ENCODE results near the gene SPOPL.

The SPOPL gene

DNA sequence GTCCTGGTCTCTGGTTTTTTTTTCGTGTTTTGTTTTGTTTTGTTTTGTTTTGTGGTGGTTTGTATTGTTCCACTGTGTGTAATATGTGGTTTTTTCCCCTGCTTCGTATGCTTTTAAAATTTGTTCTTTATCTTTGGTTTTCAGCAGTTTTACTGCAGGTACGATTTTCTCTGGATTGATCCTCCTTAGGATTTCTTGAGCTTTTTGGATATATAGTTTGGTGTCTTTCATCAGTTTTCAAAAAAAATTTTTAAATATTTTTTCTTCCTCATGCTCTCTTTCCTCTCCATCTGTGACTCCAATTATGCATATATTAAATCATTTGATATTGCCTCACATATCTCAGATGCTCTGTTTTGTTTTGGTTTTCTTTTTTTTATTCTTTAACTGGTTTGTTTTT, 78.0 kb downstream of the SPOPL start:
- H3K36me3 ChIP-seq (ENCODE audit: control insufficient read depth in 1 of 2, insufficient read depth in 2 of 2, low read length in 2 of 2), result no peaks in the 10 kb centered on the region
- no peaks in the 10 kb centered on the region for H3K27me3 ChIP-seq (ENCODE audit: control insufficient read depth in 1 of 2, insufficient read depth in 2 of 2, low read length in 2 of 2)
- H3K4me3 ChIP-seq (ENCODE audit: low read depth in 1 of 2, low read length in 2 of 2), result no peak overlapping the region
- H3K27ac ChIP-seq (ENCODE audit: low read depth, low read length), result no peak overlapping the region
- H3K4me1 ChIP-seq (ENCODE audit: control insufficient read depth in 1 of 2, insufficient read depth in 2 of 2, low read length in 2 of 2), result no peaks in the 10 kb centered on the region
- H3K9ac ChIP-seq (ENCODE audit: low read depth in 1 of 2, low read length in 2 of 2), result no peak overlapping the region
- H3K9me3 ChIP-seq (ENCODE audit: control insufficient read depth in 1 of 2, low read length in 2 of 2), result no peaks in the 10 kb centered on the region

DNA sequence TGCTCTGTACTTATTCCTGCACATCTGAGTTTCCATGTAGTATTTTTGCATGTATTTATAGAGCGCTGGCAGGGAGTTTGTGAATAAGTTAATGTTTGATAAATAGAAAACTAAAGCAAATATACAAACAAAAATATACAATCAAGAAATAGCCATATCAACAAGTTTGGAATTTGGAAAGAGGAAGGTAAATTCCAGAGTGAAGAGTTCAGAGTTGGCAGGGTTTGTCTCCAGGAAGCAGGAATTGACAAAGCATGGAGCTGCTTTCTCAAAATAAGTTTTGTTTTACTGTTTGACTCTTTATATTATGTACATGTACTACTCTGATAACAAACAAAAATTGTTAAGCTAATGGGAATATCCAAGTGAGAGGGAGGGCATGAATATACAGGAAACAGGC, 80.3 kb downstream of the SPOPL start:
- Histone ChIP-seq H3K36me3 (ENCODE audit: control insufficient read depth in 1 of 2, insufficient read depth in 2 of 2, low read length in 2 of 2) (no peaks in the 10 kb centered on the region), H3K9me3 (ENCODE audit: control insufficient read depth in 1 of 2, low read length in 2 of 2) (no peaks in the 10 kb centered on the region), H3K4me1 (ENCODE audit: control insufficient read depth in 1 of 2, insufficient read depth in 2 of 2, low read length in 2 of 2) (no peaks in the 10 kb centered on the region), H3K4me3 (ENCODE audit: low read depth in 1 of 2, low read length in 2 of 2) (no peak overlapping the region), H3K9ac (ENCODE audit: low read depth in 1 of 2, low read length in 2 of 2) (no peak overlapping the region), H3K27ac (ENCODE audit: low read depth, low read length) (no peak overlapping the region), H3K27me3 (ENCODE audit: control insufficient read depth in 1 of 2, insufficient read depth in 2 of 2, low read length in 2 of 2) (no peaks in the 10 kb centered on the region)

DNA sequence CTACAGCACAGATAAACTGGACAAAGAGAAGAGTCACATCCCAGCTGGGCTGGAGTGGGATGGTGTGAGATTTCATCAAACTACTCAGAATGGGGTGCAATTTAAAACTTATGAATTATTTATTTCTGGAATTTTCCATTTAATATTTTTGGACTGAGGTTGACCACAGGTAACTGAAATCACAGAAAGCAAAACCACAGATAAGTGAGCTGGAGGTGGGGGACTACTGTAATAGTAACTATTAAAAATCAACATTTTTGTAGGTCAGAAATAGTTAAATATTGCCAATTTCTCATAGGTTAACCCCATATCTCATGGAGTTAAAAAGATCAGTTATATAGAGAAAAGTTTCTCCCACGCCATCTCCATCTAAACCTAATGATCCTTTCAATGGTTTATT, 88.1 kb downstream of the SPOPL start:
- Histone ChIP-seq H3K4me3 (ENCODE audit: low read depth in 1 of 2, low read length in 2 of 2) (no peak overlapping the region), H3K4me1 (ENCODE audit: control insufficient read depth in 1 of 2, insufficient read depth in 2 of 2, low read length in 2 of 2) (no peaks in the 10 kb centered on the region), H3K27ac (ENCODE audit: low read depth, low read length) (no peak overlapping the region), H3K9me3 (ENCODE audit: control insufficient read depth in 1 of 2, low read length in 2 of 2) (no peaks in the 10 kb centered on the region), H3K36me3 (ENCODE audit: control insufficient read depth in 1 of 2, insufficient read depth in 2 of 2, low read length in 2 of 2) (no peaks in the 10 kb centered on the region), H3K27me3 (ENCODE audit: control insufficient read depth in 1 of 2, insufficient read depth in 2 of 2, low read length in 2 of 2) (no peaks in the 10 kb centered on the region), H3K9ac (ENCODE audit: low read depth in 1 of 2, low read length in 2 of 2) (no peak overlapping the region)

DNA sequence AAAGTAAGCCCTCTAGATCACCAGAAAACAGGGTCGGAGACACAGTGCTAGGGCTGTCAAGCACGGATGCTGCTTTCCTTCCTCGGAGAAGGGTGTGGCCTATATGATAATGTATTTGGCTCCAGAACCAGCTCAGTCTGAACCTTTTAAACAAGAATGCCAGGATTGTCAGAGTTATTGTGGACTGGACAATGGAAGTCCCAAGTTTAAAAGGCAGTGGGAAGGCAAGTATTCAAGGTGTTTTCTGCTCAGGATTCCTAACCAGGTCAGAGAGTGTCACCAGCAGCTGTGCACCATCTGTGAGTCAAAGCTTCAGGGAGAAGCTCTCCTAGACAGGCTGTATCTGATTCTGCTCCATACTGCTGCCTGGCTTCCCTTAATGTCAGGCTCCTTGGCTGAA, 94.8 kb downstream of the SPOPL start:
- H3K9me3 ChIP-seq (ENCODE audit: control insufficient read depth in 1 of 2, low read length in 2 of 2), result no peaks in the 10 kb centered on the region
- H3K4me1 ChIP-seq (ENCODE audit: control insufficient read depth in 1 of 2, insufficient read depth in 2 of 2, low read length in 2 of 2), result no peaks in the 10 kb centered on the region
- H3K27me3 ChIP-seq (ENCODE audit: control insufficient read depth in 1 of 2, insufficient read depth in 2 of 2, low read length in 2 of 2), result no peaks in the 10 kb centered on the region
- no peak overlapping the region for H3K9ac ChIP-seq (ENCODE audit: low read depth in 1 of 2, low read length in 2 of 2)
- no peaks in the 10 kb centered on the region for H3K36me3 ChIP-seq (ENCODE audit: control insufficient read depth in 1 of 2, insufficient read depth in 2 of 2, low read length in 2 of 2)
- H3K4me3 ChIP-seq (ENCODE audit: low read depth in 1 of 2, low read length in 2 of 2), result no peak overlapping the region
- H3K27ac ChIP-seq (ENCODE audit: low read depth, low read length), result no peak overlapping the region

DNA sequence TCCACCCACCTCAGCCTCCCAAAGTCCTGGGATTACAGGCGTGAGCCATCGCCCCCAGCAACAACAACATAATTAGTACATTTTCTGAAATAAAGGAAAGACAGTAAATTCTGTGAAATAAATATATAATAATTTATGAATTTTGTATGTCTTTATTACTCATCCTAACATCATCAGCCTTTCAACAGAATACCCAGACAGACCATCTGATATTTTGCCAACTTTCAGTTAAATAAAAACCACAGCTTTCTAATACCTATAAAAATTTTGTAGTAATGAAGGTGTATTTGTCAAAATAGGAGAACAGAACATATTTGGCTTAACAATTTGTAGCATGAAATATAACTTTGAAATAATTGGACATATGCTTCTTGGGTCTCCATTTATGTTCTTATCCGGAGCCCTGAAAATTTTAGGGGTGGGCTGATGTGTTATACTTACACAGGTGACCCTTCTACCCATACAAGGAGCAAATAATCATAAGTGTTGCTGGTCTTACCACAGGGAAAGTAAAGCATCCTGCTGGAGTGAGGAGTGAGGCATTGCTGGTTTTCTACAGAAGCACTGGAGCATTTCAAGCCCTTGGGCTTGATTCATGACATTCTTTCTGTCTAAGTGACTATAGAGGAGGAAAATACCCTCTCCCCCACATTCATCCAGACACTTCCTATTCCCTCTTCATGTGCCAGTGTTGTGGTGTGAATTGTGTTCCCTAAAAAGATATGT, 99.3 kb downstream of the SPOPL start:
- no peaks in the 10 kb centered on the region for H3K9me3 ChIP-seq (ENCODE audit: control insufficient read depth in 1 of 2, low read length in 2 of 2)
- no peak overlapping the region for H3K4me3 ChIP-seq (ENCODE audit: low read depth in 1 of 2, low read length in 2 of 2)
- no peaks in the 10 kb centered on the region for H3K27me3 ChIP-seq (ENCODE audit: control insufficient read depth in 1 of 2, insufficient read depth in 2 of 2, low read length in 2 of 2)
- no peaks in the 10 kb centered on the region for H3K4me1 ChIP-seq (ENCODE audit: control insufficient read depth in 1 of 2, insufficient read depth in 2 of 2, low read length in 2 of 2)
- no peak overlapping the region for H3K27ac ChIP-seq (ENCODE audit: low read depth, low read length)
- H3K36me3 ChIP-seq (ENCODE audit: control insufficient read depth in 1 of 2, insufficient read depth in 2 of 2, low read length in 2 of 2), result no peaks in the 10 kb centered on the region
- H3K9ac ChIP-seq (ENCODE audit: low read depth in 1 of 2, low read length in 2 of 2), result no peak overlapping the region

DNA sequence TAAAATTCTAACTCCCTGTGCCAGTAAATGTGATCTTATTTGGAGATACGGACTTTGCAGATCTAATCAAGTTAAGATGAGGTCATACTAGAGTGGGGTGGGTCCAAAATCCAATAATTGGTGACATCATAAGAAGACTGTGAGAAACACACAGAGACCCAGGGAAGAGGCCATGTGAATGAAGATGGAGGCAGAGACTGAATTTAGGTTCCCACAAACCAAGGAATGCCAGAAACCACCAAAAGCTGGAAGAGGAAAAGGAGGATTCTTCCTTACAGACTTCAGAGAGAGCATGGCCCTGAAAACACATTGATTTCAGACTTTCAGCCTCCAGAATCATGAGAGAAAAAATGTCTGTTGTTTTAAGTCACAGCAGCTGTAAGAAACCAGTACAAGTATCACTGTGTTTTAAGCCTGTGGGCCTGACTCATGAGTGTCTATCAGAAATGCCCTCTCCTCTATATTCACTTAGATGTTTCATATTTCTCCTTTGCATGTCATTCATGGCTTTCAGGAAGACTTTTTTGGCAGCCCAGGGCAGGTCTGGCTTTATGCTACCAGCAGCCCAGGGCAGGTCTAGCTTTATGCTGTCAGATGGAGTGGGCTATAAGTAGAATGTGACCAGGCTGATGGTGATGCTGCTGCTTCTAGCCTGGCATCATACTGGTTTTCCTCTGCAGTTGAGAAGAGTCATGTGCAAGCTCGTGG, 100.0 kb downstream of the SPOPL start:
- H3K9me3 ChIP-seq (ENCODE audit: control insufficient read depth in 1 of 2, low read length in 2 of 2), result no peaks in the 10 kb centered on the region
- no peak overlapping the region for H3K27ac ChIP-seq (ENCODE audit: low read depth, low read length)
- H3K4me3 ChIP-seq (ENCODE audit: low read depth in 1 of 2, low read length in 2 of 2), result no peak overlapping the region
- no peaks in the 10 kb centered on the region for H3K4me1 ChIP-seq (ENCODE audit: control insufficient read depth in 1 of 2, insufficient read depth in 2 of 2, low read length in 2 of 2)
- H3K27me3 ChIP-seq (ENCODE audit: control insufficient read depth in 1 of 2, insufficient read depth in 2 of 2, low read length in 2 of 2), result no peaks in the 10 kb centered on the region
- no peaks in the 10 kb centered on the region for H3K36me3 ChIP-seq (ENCODE audit: control insufficient read depth in 1 of 2, insufficient read depth in 2 of 2, low read length in 2 of 2)
- no peak overlapping the region for H3K9ac ChIP-seq (ENCODE audit: low read depth in 1 of 2, low read length in 2 of 2)

DNA sequence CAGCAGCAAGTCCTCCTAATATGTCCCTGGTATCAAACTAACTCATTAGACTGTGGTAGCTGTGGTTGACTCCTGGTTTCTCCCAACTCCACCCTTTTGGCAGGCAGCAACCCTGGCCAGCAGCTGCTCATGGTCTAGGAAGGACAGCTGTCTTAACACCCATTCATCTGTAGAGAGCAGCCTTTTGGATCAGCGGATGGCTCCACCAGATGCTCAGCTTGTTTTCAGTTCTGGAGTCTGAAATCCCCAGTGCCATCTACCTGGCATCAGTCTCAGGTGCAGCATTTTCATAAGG, 100.5 kb downstream of the SPOPL start:
- no peaks in the 10 kb centered on the region for H3K4me1 ChIP-seq (ENCODE audit: control insufficient read depth in 1 of 2, insufficient read depth in 2 of 2, low read length in 2 of 2)
- H3K9ac ChIP-seq (ENCODE audit: low read depth in 1 of 2, low read length in 2 of 2), result no peak overlapping the region
- H3K27ac ChIP-seq (ENCODE audit: low read depth, low read length), result no peak overlapping the region
- H3K36me3 ChIP-seq (ENCODE audit: control insufficient read depth in 1 of 2, insufficient read depth in 2 of 2, low read length in 2 of 2), result no peaks in the 10 kb centered on the region
- no peaks in the 10 kb centered on the region for H3K9me3 ChIP-seq (ENCODE audit: control insufficient read depth in 1 of 2, low read length in 2 of 2)
- no peak overlapping the region for H3K4me3 ChIP-seq (ENCODE audit: low read depth in 1 of 2, low read length in 2 of 2)
- H3K27me3 ChIP-seq (ENCODE audit: control insufficient read depth in 1 of 2, insufficient read depth in 2 of 2, low read length in 2 of 2), result no peaks in the 10 kb centered on the region

DNA sequence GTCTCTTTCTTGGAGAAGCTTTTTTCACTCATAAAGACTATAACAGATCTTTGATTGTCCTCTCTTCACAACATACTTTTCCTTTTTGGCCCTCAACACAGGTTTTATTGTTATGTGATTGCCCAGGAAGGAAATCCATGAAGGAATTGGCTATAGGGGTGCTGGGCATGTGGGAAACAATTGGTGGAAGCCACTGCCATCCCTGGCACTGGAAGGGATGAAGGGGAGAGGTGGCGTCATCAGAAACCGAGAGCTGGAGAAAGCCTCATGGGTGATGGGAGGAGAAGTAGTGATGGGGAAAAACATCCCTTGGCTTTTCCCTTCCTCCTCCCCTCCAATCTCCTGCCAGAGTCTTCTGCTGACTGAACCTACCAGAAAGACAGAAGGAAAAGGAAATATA, 106.2 kb downstream of the SPOPL start:
- Histone ChIP-seq H3K9me3 (ENCODE audit: control insufficient read depth in 1 of 2, low read length in 2 of 2) (no peaks in the 10 kb centered on the region), H3K9ac (ENCODE audit: low read depth in 1 of 2, low read length in 2 of 2) (no peak overlapping the region), H3K27ac (ENCODE audit: low read depth, low read length) (no peak overlapping the region), H3K27me3 (ENCODE audit: control insufficient read depth in 1 of 2, insufficient read depth in 2 of 2, low read length in 2 of 2) (no peaks in the 10 kb centered on the region), H3K4me1 (ENCODE audit: control insufficient read depth in 1 of 2, insufficient read depth in 2 of 2, low read length in 2 of 2) (no peaks in the 10 kb centered on the region), H3K4me3 (ENCODE audit: low read depth in 1 of 2, low read length in 2 of 2) (no peak overlapping the region), H3K36me3 (ENCODE audit: control insufficient read depth in 1 of 2, insufficient read depth in 2 of 2, low read length in 2 of 2) (no peaks in the 10 kb centered on the region)

DNA sequence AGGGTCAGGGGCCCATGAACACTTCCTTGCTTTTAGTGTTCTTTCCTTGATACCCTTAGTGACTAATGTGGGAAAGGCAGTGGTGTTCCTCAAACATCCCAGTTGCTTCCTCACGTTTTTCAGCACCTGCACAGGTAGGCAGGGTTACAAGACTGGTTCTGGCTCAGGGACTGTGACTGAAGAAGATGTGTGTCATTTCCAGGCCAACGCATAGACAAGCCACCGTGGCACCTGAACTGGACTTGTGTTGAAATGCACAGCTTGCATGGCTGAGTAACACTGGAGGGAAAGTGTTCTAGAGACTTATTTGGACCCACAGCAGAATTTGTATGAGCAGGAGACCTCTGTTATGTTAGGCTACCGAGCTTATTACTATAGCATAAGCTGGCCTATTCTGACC, 107.9 kb downstream of the SPOPL start:
- Histone ChIP-seq H3K27me3 (ENCODE audit: control insufficient read depth in 1 of 2, insufficient read depth in 2 of 2, low read length in 2 of 2) (no peaks in the 10 kb centered on the region), H3K4me1 (ENCODE audit: control insufficient read depth in 1 of 2, insufficient read depth in 2 of 2, low read length in 2 of 2) (no peaks in the 10 kb centered on the region)

DNA sequence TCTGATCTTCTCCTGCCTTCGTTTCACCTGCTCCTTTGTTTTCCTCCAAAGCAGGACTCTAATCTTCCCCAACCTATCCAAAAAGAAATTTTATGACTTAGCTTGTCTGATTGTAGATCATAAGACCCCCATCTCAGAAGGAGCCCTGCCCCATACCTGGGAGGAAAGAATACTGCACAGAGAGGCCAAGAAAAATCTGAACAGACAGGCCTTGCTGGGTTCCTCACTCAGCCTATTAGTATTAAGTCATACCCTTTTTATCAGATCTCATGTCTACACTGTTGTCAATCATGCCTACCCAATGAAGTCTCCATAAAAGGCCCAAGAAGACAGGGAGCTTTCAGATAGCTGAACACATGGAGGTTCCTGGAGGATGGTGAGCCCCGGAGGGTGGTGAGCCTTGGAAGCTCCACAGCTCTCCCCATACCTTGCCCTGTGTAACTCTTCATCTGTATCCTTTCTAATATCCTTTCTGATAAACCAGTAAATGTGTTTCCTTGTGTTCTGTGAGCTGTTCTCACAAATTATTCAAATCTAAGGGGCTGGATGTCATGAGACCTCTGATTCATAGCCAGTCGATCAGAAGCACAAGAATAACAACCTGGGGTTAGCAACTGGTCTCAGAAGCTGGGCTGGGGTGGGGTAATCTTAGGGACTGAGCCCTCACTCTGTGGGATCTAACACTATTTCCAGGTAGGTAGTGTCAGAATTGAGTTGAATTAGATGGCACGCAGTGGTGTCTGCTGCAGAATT, 108.8 kb downstream of the SPOPL start:
- no peaks in the 10 kb centered on the region for H3K27me3 ChIP-seq (ENCODE audit: control insufficient read depth in 1 of 2, insufficient read depth in 2 of 2, low read length in 2 of 2)
- no peak overlapping the region for H3K4me3 ChIP-seq (ENCODE audit: low read depth in 1 of 2, low read length in 2 of 2)
- H3K9ac ChIP-seq (ENCODE audit: low read depth in 1 of 2, low read length in 2 of 2), result no peak overlapping the region
- no peaks in the 10 kb centered on the region for H3K36me3 ChIP-seq (ENCODE audit: control insufficient read depth in 1 of 2, insufficient read depth in 2 of 2, low read length in 2 of 2)
- H3K4me1 ChIP-seq (ENCODE audit: control insufficient read depth in 1 of 2, insufficient read depth in 2 of 2, low read length in 2 of 2), result no peaks in the 10 kb centered on the region
- H3K27ac ChIP-seq (ENCODE audit: low read depth, low read length), result no peak overlapping the region
- H3K9me3 ChIP-seq (ENCODE audit: control insufficient read depth in 1 of 2, low read length in 2 of 2), result no peaks in the 10 kb centered on the region

More for the DNA sequence above, 107.9 kb downstream of the SPOPL start:
- Histone ChIP-seq H3K9ac (ENCODE audit: low read depth in 1 of 2, low read length in 2 of 2) (no peak overlapping the region), H3K9me3 (ENCODE audit: control insufficient read depth in 1 of 2, low read length in 2 of 2) (no peaks in the 10 kb centered on the region), H3K36me3 (ENCODE audit: control insufficient read depth in 1 of 2, insufficient read depth in 2 of 2, low read length in 2 of 2) (no peaks in the 10 kb centered on the region), H3K4me3 (ENCODE audit: low read depth in 1 of 2, low read length in 2 of 2) (no peak overlapping the region), H3K27ac (ENCODE audit: low read depth, low read length) (no peak overlapping the region)

Measured in duodenal mucosa (tissue), 2 donors.